HepG2 (cell line): ENCODE measurements around the gene SFT2D1. TPM values are rescaled to one million over a fixed set of nuclear protein-coding genes. Genes with fewer than 3 reads are reported as not detected.
A peak's percentile ranks its signal among the peaks of the same experiment; 100 is the strongest.

Experiments
- CAMTA2 ChIP-seq: sonication (generic); formaldehyde crosslinking; IDR thresholded peaks from 2 replicates; pipeline ENCODE4 v1.4.0; 2020; ENCODE audit warnings: mild to moderate bottlenecking, missing genetic modification reagents, borderline replicate concordance
- CTCF ChIP-seq: sonication (generic); formaldehyde crosslinking; IDR thresholded peaks from 2 replicates; pipeline ENCODE4 v1.5.0; 2020; ENCODE audit warnings: mild to moderate bottlenecking, missing genetic modification reagents, moderate library complexity
- FOXC1 ChIP-seq: sonication (generic); formaldehyde crosslinking; IDR thresholded peaks from 2 replicates; pipeline ENCODE4 v1.8.0; 2022; ENCODE audit warnings: mild to moderate bottlenecking, missing genetic modification reagents, borderline replicate concordance
- GMEB1 ChIP-seq: sonication (generic); formaldehyde crosslinking; IDR thresholded peaks from 2 replicates; pipeline ENCODE4 v1.5.1; 2020; ENCODE audit warnings: missing genetic modification reagents, mild to moderate bottlenecking, borderline replicate concordance
- HDAC6 ChIP-seq: fragments of 200-600 bp; sonication (generic); IDR thresholded peaks from 2 replicates; pipeline ENCODE4 v1.7.0; 2017; ENCODE audit warnings: mild to moderate bottlenecking, antibody characterized with exemption, low read length, low read depth
- HNRNPUL1 ChIP-seq: fragments of 200-400 bp; formaldehyde crosslinking; IDR thresholded peaks from 2 replicates; pipeline ENCODE4 v1.6.1; 2017; ENCODE audit warnings: low read depth, mild to moderate bottlenecking, low read length, moderate library complexity
- HOXA3 ChIP-seq: sonication (generic); formaldehyde crosslinking; IDR thresholded peaks from 2 replicates; pipeline ENCODE4 v1.5.0; 2020; ENCODE audit warnings: missing genetic modification reagents
- MED13 ChIP-seq: sonication (generic); formaldehyde crosslinking; IDR thresholded peaks from 2 replicates; pipeline ENCODE4 v1.5.0; 2020; ENCODE audit warnings: missing genetic modification reagents
- SMC3 ChIP-seq: IDR thresholded peaks from 2 replicates; pipeline ENCODE4 v1.6.1; 2011; ENCODE audit warnings: low read length, improper control_type of control experiment
- SRSF1 ChIP-seq: fragments of 200-400 bp; formaldehyde crosslinking; optimal IDR thresholded peaks from 2 replicates; pipeline ENCODE3; 2017; ENCODE audit warnings: mild to moderate bottlenecking, low read depth, low read length, moderate library complexity
- YEATS2 ChIP-seq: sonication (generic); formaldehyde crosslinking; IDR thresholded peaks from 2 replicates; pipeline ENCODE4 v1.4.0; 2020; ENCODE audit warnings: missing genetic modification reagents, borderline replicate concordance
- ZFAT ChIP-seq: sonication (generic); formaldehyde crosslinking; conservative IDR thresholded peaks from 2 replicates; pipeline ENCODE4 v1.8.1; 2023; ENCODE audit warnings: missing genetic modification reagents, inconsistent platforms
- ZNF136 ChIP-seq: sonication (generic); formaldehyde crosslinking; IDR thresholded peaks from 2 replicates; pipeline ENCODE4 v1.8.1; 2022; ENCODE audit warnings: low read depth, mild to moderate bottlenecking, moderate library complexity, missing genetic modification reagents
- ZNF512B ChIP-seq: sonication (generic); formaldehyde crosslinking; IDR thresholded peaks from 2 replicates; pipeline ENCODE4 v1.5.1; 2020; ENCODE audit warnings: missing genetic modification reagents, mild to moderate bottlenecking, borderline replicate concordance
- ZNF607 ChIP-seq: sonication (generic); formaldehyde crosslinking; IDR thresholded peaks from 2 replicates; pipeline ENCODE4 v1.5.1; 2020; ENCODE audit warnings: missing genetic modification reagents, mild to moderate bottlenecking, borderline replicate concordance
- ZNF776 ChIP-seq: sonication (generic); formaldehyde crosslinking; IDR thresholded peaks from 2 replicates; pipeline ENCODE4 v1.4.0; 2020; ENCODE audit warnings: mild to moderate bottlenecking, missing genetic modification reagents
- ZNF878 ChIP-seq: sonication (generic); formaldehyde crosslinking; IDR thresholded peaks from 2 replicates; pipeline ENCODE4 v1.8.1; 2023; ENCODE audit warnings: mild to moderate bottlenecking, missing genetic modification reagents, moderate library complexity
- ZSCAN5A ChIP-seq: sonication (generic); formaldehyde crosslinking; IDR thresholded peaks from 2 replicates; pipeline ENCODE4 v1.8.0; 2022; ENCODE audit warnings: mild to moderate bottlenecking, missing genetic modification reagents, borderline replicate concordance
- polyA plus RNA-seq, 8 experiments: library from polyadenylated mRNA; depleted of rRNA in 3 of 8; stranded (reverse) in 7 of 8; unstranded in 1 of 8; fragments of >200 nt; fragmentation: Illumina TruSeq in 4 of 8; extraction: Trizol in 4 of 8; gene quantifications; 2 replicates each; pipeline versions ENCODE4 v1.2.1 to v1.2.3, GENCODE V29; 2011 to 2016; ENCODE audit warnings: low read depth in 4 of 8, missing spikeins in 1 of 8, mixed read lengths in 1 of 8; ENCODE audit not compliant: insufficient read depth in 1 of 8
- total RNA-seq, 5 experiments: library from RNA; depleted of rRNA; stranded (reverse); fragments of >200 nt; fragmentation: Illumina TruSeq; extraction: Trizol; gene quantifications; 2 replicates each; pipeline ENCODE4 v1.2.3, GENCODE V29; 2016; ENCODE audit warnings: low read depth in 1 of 5

The SFT2D1 gene
- total and polyA plus RNA-seq, 2 of the 13 experiments (the other 11 are each of a cell fraction or from before 2014, with no cell fraction given), result 115 to 147 TPM

GRCh38 chr6:166308033-166308768 lies 34.1 kb downstream of the SFT2D1 start, which contains the start of gene PRR18 (continued):
- TF ChIP-seq GMEB1 (CRISPR knock-in tag) (peak; percentile 28; the same call in 1 of the 2 replicates), SMC3 (no peak), ZNF136 (0 out of 2 replicates have a peak, but pooled peaks have one; percentile 52), HNRNPUL1 (no peak), HDAC6 (no peak), YEATS2 (CRISPR knock-in tag) (0 out of 2 replicates have a peak, but pooled peaks have one; percentile 20), ZNF512B (CRISPR knock-in tag) (no peak), ZNF878 (CRISPR knock-in tag) (no peak), SRSF1 (peak; percentile 55), FOXC1 (peak; percentile 68; the same call in 1 of the 2 replicates), MED13 (CRISPR knock-in tag) (0 out of 2 replicates have a peak, but pooled peaks have one; percentile 30), CTCF (CRISPR knock-in tag) (peak; percentile 41), ZNF776 (CRISPR knock-in tag) (peak; percentile 35; the same call in 1 of the 2 replicates), ZNF607 (CRISPR knock-in tag) (peak; percentile 72; the same call in 1 of the 2 replicates), CAMTA2 (CRISPR knock-in tag) (peak; percentile 71), HOXA3 (peak; percentile 48; the same call in 1 of the 2 replicates), ZSCAN5A (0 out of 2 replicates have a peak, but pooled peaks have one; percentile 40), ZFAT (CRISPR knock-in tag) (0 out of 2 replicates have a peak, but pooled peaks have one; percentile 35)
